K562 (cell line): ENCODE results near the gene MS4A4E. TPM values are rescaled to one million over a fixed set of nuclear protein-coding genes. Genes with fewer than 3 reads are reported as not detected.

Source experiments
- ARID3A ChIP-seq: IDR thresholded peaks from 2 replicates; pipeline ENCODE4 v1.6.1; 2012; ENCODE audit warnings: low read depth, low read length, improper control_type of control experiment, borderline replicate concordance
- CTCF ChIP-seq, 3 experiments: IDR thresholded peaks in 2 of 3; conservative IDR thresholded peaks in 1 of 3; 2 replicates each; pipeline ENCODE4 v1.5.1; 2011 to 2012; ENCODE audit warnings: low read length in 3 of 3, mild to moderate bottlenecking in 3 of 3, control low read depth in 2 of 3, improper control_type of control experiment in 1 of 3, inconsistent platforms in 1 of 3, low read depth in 1 of 3, mixed read lengths in 1 of 3, moderate library complexity in 1 of 3; ENCODE audit not compliant: insufficient read depth in 2 of 3
- DEAF1 ChIP-seq: fragments of 450-650 bp; formaldehyde crosslinking; IDR thresholded peaks from 2 replicates; pipeline ENCODE4 v1.4.0; 2020; ENCODE audit warnings: mild to moderate bottlenecking, moderate library complexity
- HLTF ChIP-seq: fragments of 450-650 bp; IDR thresholded peaks from 2 replicates; pipeline ENCODE4 v1.6.1; 2016
- PKNOX1 ChIP-seq: fragments of 450-650 bp; IDR thresholded peaks from 2 replicates; pipeline ENCODE4 v1.6.1; 2016
- RAD21 ChIP-seq, 2 experiments: fragments of 250-450 bp in 1 of 2; fragments of 450-650 bp in 1 of 2; sonication (Bioruptor Pico) in 1 of 2; formaldehyde crosslinking in 1 of 2; IDR thresholded peaks in 1 of 2; conservative IDR thresholded peaks in 1 of 2; 2 replicates each; pipeline versions ENCODE4 v1.4.0 to v1.8.0; 2020 to 2022; ENCODE audit warnings: mild to moderate bottlenecking in 2 of 2, moderate library complexity in 1 of 2
- SMC3 ChIP-seq: conservative IDR thresholded peaks from 2 replicates; pipeline ENCODE4 v1.6.1; 2011; ENCODE audit warnings: low read depth, low read length, improper control_type of control experiment; ENCODE audit not compliant: insufficient read depth
- polyA plus RNA-seq, 8 experiments: library from polyadenylated mRNA; depleted of rRNA in 4 of 8; stranded (reverse) in 5 of 8; unstranded in 3 of 8; fragments of >200 nt; fragmentation: Nextera tagmentation in 2 of 8; fragmentation: Illumina TruSeq in 1 of 8; extraction: Ambion mirVana in 2 of 8; extraction: Trizol in 1 of 8; gene quantifications; 2 replicates each; pipeline versions ENCODE4 v1.2.1 to v1.2.3, GENCODE V29; 2011 to 2014; ENCODE audit warnings: inconsistent platforms in 1 of 8, missing spikeins in 1 of 8
- total RNA-seq, 7 experiments: library from RNA; depleted of rRNA in 6 of 7; stranded (reverse); fragments of >200 nt in 6 of 7; fragmentation: Illumina TruSeq in 2 of 7; extraction: Trizol in 2 of 7; gene quantifications; 2 replicates each; pipeline versions ENCODE4 v1.2.1 to v1.2.3, GENCODE V29; 2011 to 2021; ENCODE audit warnings: low replicate concordance in 1 of 7

Gene MS4A4E
- total and polyA plus RNA-seq, 9 of the 15 experiments (the other 6 are each of a cell fraction or from before 2014, with no cell fraction given) = 0.11 to 0.81 (median 0.36) TPM; not detected in 2

- 0 out of 2 replicates have a peak, but pooled peaks have one; percentile 57 for TF ChIP-seq ARID3A
- TF ChIP-seq DEAF1 = peak; percentile 42; the same call in 1 of the 2 replicates
- peak; percentile 58 to 81 (median 76); a peak in 5 of 6 replicates for TF ChIP-seq CTCF (IDR thresholded peaks at IDR 0.05 in 2 of 3, conservative IDR thresholded peaks at IDR 0.05 in 1 of 3; ENCODE audit: insufficient read depth in 2 of 3, low read depth in 1 of 3, low read length in 3 of 3)
- TF ChIP-seq PKNOX1 = no peak
- peak; percentile 69 to 82 for TF ChIP-seq RAD21 (CRISPR knock-in tag; conservative IDR thresholded peaks at IDR 0.05 in 1 of 2, IDR thresholded peaks at IDR 0.05 in 1 of 2)
- TF ChIP-seq SMC3 = peak; percentile 41; the same call in 1 of the 2 replicates
- no peak for TF ChIP-seq HLTF
These were observed 22.7 kb upstream of the MS4A4E start (continued) for GRCh38 chr11:60265373-60266214.
